GM18511 (cell line): ENCODE results near the gene NTPCR.
"Not testable (repeated sequence)": the region's sequence is repeated elsewhere in the genome, so short reads cannot be mapped to it uniquely, and the experiment has no call there.

ENCODE experiments used
- ATAC-seq: cut with Tn5 transposase; IDR thresholded peaks from one replicate; pipeline ENCODE4 v1.9.1; 2021; ENCODE audit warnings: mild to moderate bottlenecking, moderate library complexity; ENCODE audit not compliant: unreplicated experiment

NTPCR gene

GRCh38 chr1:232925421-232926220 lies 24.8 kb upstream of the NTPCR start:
- ATAC-seq = no peak

GRCh38 chr1:232927166-232927565 lies 23.2 kb upstream of the NTPCR start:
- ATAC-seq = not testable (repeated sequence)

- no peak for ATAC-seq
Measured at GRCh38 chr1:232927830-232928505, 22.4 kb upstream of the NTPCR start.

GRCh38 chr1:232932486-232933425 lies 17.7 kb upstream of the NTPCR start:
- no peak for ATAC-seq

GRCh38 chr1:232936941-232937340 lies 13.5 kb upstream of the NTPCR start:
- no peak for ATAC-seq

GRCh38 chr1:232937741-232938375 lies 12.6 kb upstream of the NTPCR start:
- ATAC-seq = no peak

GRCh38 chr1:232938926-232939325 lies 11.5 kb upstream of the NTPCR start:
- ATAC-seq = no peak

- ATAC-seq = no peak
Measured at GRCh38 chr1:232939748-232940147, 10.7 kb upstream of the NTPCR start.

- ATAC-seq = peak; percentile 61
Measured at GRCh38 chr1:232940262-232940661, 10.1 kb upstream of the NTPCR start.

GRCh38 chr1:232942413-232943294 lies 7.8 kb upstream of the NTPCR start:
- ATAC-seq = no peak

- ATAC-seq = peak; percentile 51
Measured at GRCh38 chr1:232943679-232944252, 6.6 kb upstream of the NTPCR start.

GRCh38 chr1:232944347-232944746 lies 6.1 kb upstream of the NTPCR start:
- peak; percentile 13 for ATAC-seq

GRCh38 chr1:232949636-232950196 lies 695 bp upstream of the NTPCR start:
- ATAC-seq = no peak

- ATAC-seq = peak; percentile 29
Measured at GRCh38 chr1:232951180-232951579, 769 bp downstream of the NTPCR start.

- ATAC-seq = no peak
Measured at GRCh38 chr1:232951605-232952004, 1.2 kb downstream of the NTPCR start.

- peak; percentile 58 for ATAC-seq
Measured at GRCh38 chr1:232952514-232953499, 2.4 kb downstream of the NTPCR start.

- no peak for ATAC-seq
Measured at GRCh38 chr1:232954594-232955365, 4.4 kb downstream of the NTPCR start.
